Inflammatory macrophage (primary cell): ENCODE data around the gene NTNG1.
"Not testable (repeated sequence)": the region's sequence is repeated elsewhere in the genome, so short reads cannot be mapped to it uniquely, and the experiment has no call there.

Experiments used
- DNase-seq, 2 donors: peaks; one replicate each; pipeline ENCODE4 v3.0.0-alpha.2; 2020 to 2022

The NTNG1 gene

DNA sequence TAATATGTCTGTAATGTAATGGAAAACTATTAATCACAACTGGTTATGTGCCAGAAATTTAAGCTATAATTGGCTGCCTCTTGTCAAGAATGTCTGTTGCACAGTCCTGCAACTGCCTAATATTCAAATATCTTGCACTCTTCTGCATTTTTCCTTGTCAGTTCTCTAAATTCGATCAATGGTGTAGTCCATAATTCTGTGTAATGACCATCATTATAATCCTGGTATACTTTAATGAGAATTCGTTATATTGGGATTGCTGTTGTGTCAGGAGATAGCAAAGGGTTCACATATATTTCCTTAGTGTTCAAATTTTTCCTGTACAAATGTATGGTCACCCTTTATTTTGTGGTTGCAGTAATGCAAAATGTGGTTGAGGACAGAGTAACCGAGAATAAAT, 4.8 kb downstream of the NTNG1 start:
- DNase-seq = no peak

DNA sequence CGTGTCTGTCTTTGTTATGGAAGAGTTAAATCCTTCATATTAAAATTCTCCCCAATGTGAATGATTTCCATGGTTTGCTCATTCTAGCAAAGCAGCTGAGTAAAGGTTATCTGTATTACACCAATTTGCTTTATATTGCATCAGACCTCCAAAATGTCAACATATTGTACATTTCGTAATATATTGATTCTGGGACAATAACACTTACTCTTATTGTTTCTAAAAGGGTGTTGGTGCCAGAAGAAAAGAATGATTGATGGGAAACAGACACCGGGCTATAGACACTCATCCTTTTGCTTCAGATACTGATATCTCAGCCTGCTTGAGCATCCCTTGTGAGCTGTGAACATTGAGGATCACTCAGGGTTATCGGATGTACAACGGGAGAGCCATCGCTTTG, 7.0 kb downstream of the NTNG1 start:
- no peak for DNase-seq

DNA sequence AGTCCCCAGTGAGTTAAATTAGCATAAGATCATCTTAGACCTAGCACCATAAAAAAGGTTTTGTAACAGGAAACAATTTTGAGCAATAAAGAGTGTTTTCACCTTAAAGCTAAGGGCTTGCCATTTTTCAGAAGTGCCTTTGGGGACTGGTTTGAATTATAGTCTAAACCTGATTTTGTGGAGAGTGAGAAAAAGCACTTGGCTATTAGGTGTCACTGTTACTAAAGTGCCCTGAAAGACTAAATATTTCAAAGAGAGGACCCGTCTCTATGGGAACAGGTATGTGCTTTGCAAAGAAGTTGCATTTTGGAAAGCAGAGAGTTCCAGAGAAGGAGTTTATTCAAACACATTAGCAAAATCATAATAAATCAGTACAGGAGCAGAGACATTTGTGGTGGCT, 9.1 kb downstream of the NTNG1 start:
- no peak for DNase-seq

DNA sequence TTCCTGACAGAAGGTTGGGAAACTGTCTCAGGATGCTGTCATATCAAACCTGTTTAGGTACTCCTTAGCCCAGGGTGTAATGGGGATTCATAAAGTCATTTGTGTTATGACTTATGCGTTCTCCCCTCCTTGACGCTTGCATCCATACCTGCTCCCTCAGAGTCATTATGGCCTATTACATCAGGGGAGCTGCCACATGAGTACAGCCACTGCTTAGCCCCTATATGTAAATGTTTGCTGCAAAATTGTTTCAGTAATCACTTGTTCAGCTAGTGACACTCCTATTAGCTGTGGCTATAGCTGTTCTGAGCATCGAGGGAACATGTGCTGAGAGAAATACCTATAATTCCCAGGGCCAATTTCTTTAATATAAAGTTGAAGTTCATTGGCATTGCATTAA, 10.5 kb downstream of the NTNG1 start:
- no peak for DNase-seq

DNA sequence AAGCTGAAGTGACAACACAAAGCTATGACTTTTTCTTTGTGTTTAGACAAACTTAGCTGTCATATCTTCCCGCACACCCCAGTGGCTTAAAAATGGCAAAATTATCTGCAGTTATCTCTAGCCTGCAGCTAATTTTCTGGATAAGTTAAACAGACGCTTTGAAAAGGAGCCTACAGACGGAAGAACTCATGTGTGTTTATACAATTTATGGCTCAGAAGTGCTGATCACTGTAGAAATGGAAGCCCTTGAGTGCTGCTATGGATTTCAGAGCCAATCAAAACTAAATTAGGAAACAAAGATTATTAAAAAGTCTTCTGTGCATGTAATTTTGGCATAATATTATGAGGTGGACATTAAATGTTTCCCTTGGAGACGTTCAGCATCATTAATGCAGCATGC, 11.6 kb downstream of the NTNG1 start:
- no peak for DNase-seq

DNA sequence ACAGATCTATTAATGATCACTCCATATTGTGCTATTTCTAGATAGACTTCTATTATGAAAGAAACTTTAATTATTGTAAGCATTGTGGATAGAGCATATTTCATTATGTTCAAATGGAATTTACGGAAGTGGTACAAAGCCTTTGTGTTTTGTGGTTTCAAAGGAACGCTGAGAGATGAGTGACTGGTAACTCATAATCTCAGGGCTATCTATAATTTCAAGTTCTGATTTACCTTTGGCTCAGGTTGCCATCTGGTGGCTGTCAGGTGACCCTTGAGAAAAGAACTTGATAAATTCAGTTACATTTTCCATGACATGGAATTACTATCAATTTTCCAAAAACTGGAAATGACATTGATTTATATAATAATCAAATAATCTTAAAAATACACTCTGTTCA, 12.2 kb downstream of the NTNG1 start:
- no peak for DNase-seq

DNA sequence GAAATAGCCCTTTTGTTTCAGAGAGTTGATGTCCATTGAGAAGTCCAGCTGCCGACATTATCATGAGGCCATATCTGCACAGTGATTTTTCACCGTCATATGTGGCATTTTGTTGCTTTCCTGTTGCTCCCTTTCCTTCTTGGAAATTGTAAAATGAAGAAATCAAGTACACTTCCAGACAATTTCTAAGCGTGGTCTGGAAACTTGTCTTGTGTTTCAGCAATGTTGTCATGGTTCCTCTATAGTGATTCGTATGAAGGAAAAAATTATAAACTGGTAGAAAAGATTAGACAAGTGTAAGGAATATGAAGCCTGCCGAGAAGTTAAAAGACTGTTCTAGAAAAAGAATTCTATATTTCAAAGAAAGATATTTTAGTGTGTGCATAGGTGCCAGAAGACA, 17.7 kb downstream of the NTNG1 start:
- DNase-seq = no peak

DNA sequence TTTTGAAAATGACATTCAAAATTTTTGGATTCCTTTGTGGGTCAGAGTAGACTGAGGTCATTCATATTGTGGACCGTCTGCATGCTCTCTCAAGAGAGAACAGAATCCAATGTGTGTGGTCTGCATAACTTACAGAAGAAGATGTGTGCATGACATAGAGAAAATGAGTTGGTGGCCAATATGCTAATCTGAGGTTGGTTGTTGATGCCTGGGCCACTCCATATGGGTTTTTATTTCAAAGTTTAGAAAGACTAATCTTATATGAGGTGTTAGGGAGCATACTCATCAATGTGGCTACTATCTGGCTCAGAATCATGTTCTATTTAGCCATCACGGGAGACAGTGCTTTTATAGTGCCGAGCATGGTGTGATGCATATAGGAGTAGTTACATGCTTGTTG, 18.2 kb downstream of the NTNG1 start:
- DNase-seq = no peak

DNA sequence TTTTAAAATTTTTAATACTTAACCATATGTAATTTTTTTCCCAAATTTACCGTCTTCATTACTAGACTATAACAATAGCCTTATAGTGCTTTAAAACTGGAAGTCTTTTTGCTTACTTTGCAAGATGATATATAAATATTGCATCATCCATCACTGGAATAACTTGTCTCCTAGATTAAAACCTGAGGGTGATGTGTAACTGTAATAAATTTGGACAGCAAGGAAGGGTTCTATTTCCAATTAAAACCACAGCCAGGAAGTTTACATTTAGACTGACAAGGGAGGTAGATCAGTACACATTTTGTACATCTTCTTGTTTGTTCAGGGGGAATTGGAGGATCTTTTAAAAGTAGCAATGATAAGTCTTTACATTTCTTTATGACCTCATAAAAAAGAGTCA, 21.9 kb downstream of the NTNG1 start:
- no peak for DNase-seq

DNA sequence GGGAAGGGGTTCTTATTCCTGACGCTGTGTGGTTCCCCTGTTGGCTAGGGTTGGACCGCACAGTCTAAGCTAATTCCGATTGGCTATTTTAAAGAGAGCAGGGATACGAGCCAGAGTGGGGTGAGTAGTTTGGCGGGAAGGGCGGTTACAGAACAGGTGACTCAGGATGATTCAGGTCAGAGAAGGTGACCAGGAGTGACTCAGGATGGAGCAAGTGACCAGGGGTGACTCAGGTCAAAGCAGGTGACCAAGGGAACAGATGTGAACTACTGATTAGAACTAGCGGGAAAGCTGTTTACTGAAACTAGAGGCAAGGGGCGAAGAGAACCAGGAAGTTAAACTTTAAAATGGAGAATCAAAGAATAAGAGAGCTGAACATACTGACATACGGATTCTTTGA, 24.1 kb downstream of the NTNG1 start:
- not testable (repeated sequence) for DNase-seq

DNA sequence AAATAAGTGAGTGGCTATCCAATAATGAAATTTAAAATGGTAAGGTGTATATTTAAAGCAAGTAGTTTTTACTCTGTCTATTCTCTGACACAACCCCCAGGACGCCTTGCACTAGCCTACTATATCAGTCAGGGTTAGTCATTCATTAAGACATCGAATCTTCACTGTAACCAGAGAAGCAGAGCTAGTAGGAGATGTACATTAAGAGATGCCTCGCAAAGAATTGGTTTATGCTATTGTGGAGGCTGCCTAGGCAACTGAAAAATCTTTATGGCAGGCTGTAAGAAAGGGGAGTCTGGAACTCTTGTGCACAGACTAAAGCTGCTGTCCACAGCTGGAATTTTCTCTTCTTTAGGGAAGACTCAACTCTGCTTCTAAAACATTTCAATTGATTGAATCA, 28.8 kb downstream of the NTNG1 start:
- DNase-seq = no peak

DNA sequence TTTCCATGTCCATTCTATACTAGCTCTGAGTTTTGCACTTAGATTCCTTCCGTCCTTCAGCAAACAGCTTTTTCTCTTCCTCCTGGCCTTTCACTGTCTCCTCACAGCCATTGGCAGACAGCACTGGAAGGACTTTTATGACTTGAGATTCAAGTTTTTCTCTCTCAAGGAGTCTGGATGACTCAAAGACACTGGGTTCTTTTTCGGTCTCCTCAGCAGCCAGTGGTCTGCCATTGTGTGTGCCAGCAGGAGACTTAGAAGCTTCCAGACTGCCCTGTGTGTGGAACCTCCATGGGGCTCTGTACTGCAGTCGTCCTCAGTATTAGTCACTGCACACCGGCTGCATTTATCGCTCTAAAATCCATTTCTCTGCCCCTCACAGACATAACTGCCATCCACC, 30.5 kb downstream of the NTNG1 start:
- DNase-seq = no peak

DNA sequence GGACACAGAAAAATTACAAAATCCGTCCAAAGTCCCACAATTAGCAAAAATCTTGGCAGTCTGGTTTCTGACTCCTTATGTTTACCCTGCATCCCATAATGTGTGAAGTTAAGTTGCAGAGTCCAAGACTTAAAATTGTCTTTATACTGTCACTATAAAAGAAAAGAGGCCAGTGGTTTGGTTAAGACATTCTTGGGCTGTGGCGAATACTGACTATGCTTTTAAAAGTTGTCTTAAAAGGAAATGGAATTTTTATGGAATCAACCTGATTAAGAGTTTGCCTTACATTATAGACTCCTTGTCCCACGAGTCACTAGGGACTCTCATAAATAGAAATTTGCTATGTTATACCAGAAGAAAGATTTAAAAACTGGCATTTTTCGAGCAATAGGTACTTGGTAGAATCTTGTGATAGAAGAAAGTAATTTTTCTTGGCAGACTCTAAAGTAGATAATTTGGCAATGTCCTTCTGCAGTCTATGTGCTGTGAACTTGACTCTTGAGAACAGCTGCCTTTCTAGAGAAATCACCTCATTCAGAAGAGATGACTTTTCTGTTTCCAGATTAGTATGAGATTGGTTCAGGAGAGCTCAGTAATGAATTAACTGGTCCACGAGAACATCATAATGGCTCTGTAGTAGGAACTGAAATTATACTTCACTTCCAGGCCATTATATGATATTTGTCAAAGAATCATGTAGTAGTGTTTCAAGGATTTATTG, 31.8 kb downstream of the NTNG1 start:
- DNase-seq = no peak

DNA sequence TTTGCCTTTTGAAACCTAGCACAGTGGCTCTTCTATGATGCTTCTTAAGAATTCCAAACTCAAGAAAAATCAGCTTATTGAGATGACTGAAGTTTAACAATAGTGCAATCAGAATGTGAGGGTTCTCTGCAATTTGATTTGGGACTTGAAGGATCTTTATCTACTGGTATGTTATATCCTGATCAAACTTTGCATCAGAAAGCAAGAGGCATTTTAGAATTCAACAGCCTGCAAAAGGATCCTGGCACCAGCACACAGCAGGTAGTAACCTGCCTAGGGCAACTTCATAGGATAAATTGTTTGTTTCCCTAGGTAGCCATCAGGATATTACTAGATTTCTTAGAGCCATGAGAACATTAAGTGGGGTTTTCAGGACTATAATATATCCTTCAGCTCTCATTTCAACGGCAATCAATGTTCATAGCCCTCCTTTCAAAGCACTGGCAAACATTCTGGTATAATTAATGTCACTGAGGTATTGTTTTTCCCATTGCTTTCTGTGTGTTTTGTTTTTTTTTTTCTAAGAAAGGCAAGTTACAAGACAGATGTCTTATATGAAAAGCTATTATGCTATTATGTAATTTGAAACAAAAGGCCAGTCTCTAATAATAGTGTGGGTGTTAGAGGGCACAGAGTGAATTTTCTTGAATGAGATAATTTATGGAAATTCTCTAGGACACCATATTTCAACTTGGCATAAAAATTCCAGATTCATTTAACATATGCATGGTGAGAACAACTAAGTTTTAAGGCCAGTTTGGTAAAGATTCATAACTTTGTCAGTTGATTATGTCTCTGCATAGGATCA, 34.5 kb downstream of the NTNG1 start:
- no peak for DNase-seq

DNA sequence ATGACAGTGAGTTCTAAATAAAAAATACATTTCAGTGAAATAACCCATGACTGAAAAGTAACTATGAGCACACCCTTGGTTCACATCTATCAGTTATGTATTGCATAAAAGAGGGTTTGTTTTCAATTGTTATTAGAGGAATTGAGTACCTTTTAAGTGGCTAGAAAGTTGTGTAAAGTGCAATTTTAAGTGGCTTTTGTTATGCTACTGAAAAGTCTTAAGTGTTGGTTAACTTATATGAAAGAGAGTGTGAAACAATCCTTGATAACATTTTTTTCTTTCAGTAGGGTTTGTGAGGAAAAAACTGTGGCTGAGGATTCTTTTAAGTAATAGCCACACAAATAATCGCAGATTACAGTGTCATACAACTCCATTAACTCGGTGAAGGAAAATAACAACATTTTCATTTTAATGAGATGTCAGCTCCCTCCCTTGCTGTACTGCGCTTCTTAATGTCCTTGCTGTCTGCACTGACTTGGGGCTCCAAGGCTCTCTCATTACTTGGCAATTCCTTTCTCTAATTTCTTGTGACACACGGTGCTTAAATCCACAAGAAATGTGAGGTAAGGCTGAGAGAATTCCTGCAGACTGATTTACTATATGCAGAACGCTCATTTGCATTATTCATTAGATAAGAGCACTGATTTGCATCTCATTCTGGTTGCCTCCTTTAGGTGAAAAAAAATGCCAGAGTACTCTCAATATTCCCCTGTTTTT, 40.6 kb downstream of the NTNG1 start:
- no peak for DNase-seq

DNA sequence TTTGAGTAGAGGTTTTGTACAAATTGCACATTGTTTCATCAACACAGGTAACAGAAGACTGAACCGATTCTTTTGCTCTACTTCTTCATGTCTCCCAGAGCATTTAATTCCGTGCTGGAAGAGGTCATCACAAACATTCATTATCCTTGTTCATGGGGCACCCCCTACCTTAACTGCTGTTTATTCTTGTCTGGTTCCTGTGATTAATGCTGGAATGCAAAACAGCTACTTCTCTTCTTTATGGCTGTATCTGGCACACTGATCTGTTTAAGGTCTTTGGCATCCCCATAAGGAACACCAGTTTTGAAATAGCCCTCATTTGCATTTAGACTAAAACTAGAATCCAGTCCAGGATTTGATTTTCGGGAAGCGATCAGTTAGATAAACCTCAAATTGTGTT, 42.2 kb downstream of the NTNG1 start:
- no peak for DNase-seq

DNA sequence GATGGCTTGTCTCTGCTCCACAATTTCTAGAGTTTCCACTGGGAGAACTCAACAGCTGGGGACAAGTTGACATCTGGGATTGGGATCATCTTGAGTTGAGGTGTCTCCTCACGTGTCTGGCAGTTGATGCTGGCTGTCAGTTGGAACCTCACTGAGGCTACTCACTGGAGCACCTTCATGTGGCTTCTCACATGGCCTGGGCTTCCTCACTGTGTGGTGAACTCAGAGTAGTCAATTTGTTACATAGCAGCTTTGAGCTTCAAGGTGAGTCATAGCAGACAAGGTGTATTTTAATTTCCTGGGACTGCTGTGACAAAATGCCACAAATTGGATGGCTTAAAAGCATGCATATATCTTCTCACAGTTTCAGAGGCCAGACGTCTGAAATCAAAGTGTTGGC, 44.0 kb downstream of the NTNG1 start:
- no peak for DNase-seq

DNA sequence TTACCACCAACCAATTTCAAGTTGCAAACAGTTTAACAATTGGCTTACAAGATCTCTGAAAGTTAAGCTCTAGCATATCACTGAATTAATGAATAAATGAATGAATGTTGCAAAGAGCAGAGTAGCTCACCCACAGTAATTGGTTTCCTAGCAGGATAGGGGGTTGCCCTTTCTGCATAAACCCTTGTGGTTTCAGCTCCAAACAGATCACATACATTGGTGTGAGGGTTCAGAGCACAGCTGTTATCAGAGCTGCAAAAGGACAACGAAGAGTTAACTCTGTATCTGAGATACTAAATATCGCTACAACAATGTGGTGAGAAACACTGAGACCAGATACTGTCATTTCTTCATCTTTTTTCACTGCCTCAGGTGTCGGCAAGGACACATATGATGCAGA, 46.6 kb downstream of the NTNG1 start:
- no peak for DNase-seq

DNA sequence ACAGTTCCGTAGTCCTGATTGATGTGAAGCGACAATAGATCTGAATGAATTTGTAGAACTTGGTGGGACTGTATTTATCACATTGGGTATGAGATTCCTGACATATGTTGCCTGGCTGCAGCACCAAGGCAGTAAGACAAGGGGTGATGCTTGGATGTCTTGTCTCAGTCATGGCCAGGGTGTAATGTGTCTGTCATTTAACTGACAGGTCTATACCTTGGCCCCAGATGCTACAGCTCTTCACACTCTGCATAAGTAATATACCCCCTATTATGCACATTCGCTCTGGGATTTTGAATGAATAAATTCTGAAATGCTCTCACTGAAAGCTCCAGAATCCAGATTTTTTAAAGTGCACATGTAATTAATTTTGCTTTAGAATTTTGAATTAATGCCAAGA, 47.3 kb downstream of the NTNG1 start:
- DNase-seq = no peak

DNA sequence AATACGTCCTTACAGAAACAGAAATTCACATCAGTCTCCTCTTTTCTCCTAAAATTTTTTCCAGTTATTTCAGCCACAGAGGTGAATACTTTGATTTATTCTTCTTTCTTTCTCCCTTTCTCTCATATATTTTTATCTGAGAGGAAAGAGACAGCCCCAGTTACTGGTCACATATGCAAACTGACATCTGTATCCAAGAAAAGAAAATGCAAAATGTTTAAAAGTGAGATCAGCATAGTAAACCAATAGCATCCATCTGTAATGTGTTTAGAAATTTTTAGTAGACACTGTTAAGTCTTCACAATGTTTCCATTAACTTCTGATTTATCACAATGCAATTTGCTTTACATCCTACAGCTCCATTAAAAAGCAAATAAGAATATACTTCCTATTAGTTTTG, 53.5 kb downstream of the NTNG1 start:
- DNase-seq = no peak

DNA sequence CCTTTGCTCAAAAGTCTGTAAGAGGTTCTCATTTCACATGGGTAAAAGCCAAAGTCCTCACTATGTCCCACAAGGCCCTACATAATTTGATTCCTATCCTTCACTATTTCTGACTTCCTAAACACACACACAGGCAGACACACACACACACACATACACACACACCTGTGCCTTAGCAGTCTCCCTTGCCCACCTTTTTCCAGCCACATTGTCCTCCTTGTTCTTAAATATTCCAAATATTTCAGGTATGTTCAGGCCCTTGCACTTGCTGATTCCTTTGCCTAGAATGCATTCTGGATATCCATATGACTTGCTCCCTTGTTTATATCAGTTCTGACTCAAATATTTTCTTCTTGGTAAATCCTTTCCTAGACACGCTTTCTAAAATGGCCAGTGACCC, 54.6 kb downstream of the NTNG1 start:
- no peak for DNase-seq

DNA sequence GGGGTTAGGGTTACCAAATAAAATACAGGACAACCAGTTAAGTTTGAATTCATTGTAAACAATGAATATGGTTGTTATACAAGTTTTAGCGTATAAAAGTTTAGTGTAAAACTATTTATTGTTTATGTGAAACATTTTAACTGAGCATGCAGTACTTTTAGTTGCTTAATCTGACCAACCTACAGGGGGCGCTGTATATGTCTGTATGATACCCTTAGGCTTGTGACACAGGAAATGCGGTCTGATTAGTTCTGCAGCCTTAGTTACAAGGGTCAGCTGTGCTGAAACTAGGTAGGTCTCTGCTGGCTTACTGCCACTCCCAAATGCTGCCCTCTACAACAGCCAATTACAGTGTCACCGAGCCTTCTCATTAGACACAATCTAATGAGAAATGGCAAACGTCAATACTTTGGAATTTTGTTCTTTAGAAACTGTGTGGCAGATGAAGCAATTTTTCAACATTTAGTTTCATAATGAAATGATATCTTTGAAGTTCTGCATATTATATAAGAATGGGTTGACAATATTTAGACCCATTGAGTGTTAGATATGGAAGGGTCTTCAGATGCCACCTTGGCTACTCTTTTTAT, 56.2 kb downstream of the NTNG1 start:
- peak; percentile 9 to 18 for DNase-seq

DNA sequence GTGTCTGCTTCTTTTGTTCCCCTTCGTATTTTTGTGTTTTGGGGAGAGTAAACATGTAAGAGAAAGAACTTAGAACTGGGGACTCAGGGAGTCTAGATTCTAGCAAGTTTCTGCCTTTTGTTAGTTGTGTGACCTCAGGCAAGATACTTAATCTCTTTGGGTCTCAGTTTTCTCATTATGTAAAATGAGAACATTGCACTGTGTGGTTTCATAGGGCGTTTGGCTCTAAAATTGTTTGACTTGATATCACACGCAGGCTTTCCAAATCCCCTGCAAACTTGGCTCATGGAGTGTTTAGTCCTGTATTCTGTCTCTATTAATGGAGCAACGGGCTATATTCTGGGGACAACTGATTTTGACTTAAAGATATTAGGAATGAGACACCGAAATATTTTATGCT, 57.7 kb downstream of the NTNG1 start:
- DNase-seq = no peak

DNA sequence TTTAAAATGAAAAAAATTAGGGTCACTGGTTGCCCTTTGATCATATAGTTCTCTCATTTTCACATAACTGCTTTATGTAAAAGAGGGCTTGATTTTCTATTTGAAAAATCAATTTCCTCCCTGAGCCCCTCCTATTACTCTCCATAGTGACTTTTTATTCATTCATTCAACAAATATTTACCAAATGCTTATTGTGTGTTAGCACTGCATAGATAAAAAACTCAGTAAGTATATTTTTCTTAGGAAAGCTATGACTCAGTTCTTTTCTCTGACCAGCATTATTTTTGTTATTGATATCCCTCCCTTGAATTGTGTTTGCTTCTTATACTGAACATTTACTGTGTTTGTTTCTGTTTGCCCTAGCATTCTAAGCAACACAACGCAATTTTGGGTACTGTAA, 59.8 kb downstream of the NTNG1 start:
- no peak for DNase-seq
